Mucosa of descending colon (tissue), 3 donors: ENCODE data around the gene SCUBE1. TPM values are rescaled to one million over a fixed set of nuclear protein-coding genes. Genes with fewer than 3 reads are reported as not detected.

ENCODE experiments used
- ATAC-seq: fragments of 200-7000 bp; cut with Tn5 transposase; one replicate; pipeline ENCODE4 v1.9.1; 2020; ENCODE audit warnings: mild to moderate bottlenecking, moderate library complexity
- DNase-seq, 3 donors: peaks; one replicate each; pipeline ENCODE4 v3.0.0-alpha.2; 2020
- H3K36me3 ChIP-seq: fragments of 200-600 bp; one replicate; pipeline ENCODE4 v1.8.0; 2021; ENCODE audit warnings: low read depth, mild to moderate bottlenecking
- H3K4me1 ChIP-seq: fragments of 200-600 bp; one replicate; pipeline ENCODE4 v1.8.0; 2021; ENCODE audit warnings: low read depth, mild to moderate bottlenecking
- H3K4me3 ChIP-seq: fragments of 200-600 bp; one replicate; pipeline ENCODE4 v1.8.0; 2021; ENCODE audit warnings: mild to moderate bottlenecking
- H3K9me3 ChIP-seq: fragments of 200-600 bp; one replicate; pipeline ENCODE4 v1.8.0; 2021; ENCODE audit warnings: mild to moderate bottlenecking
- CTCF ChIP-seq: fragments of 200-600 bp; IDR thresholded peaks from one replicate; pipeline ENCODE4 v1.8.0; 2022; ENCODE audit warnings: antibody characterized with exemption, mild to moderate bottlenecking
- intact Hi-C, 2 donors: fragments of 100-400 bp; cut with DNase I in 1 of 2; cut with micrococcal nuclease in 1 of 2; formaldehyde crosslinking; loops; one replicate each; pipeline versions ENCODE4 v1.11.0 to v1.11.1; 2022; cut with DNase I, micrococcal nuclease
- total RNA-seq, 3 donors: library from RNA; stranded (reverse); fragmentation: NEBNext Ultra II Directional in 2 of 3; extraction: Animal tissue kit (Norgen Biotek cat#: 25700) in 2 of 3; gene quantifications; one replicate each; pipeline versions ENCODE4 v1.2.1 to v1.2.4, GENCODE V29; 2021 to 2023
- donor health status: DM: no; HTN: no; CAD: no; lungs with moderate emphysema.
- donor health status: DM: no; HTN: no; CAD: no.
- donor health status: DM: no; HTN: yes; CAD: no.

The SCUBE1 gene
- total RNA-seq, 3 donors from 2014 or later = 3.8 to 20.9 (median 4.7) TPM

DNA sequence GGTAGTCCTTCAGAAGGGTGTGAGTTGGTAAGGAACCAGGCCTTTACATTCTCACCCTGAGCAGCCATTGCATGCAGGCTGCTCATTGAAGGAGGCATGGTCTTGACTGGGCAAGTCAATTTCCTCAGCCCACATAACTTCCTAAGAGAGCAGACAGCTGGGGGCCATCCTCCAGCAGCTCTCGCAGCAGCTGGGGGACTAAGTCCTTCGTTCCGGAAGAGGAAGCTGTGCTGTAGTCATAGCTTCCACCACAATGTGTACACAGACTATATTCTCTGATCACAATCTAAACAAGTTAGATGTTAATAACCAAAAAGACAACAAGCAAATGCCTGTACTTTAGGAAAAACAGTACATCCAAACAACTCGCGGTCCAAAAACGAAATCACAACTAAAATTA is 38.5 kb upstream of the SCUBE1 start:
- Histone ChIP-seq H3K36me3 (no peaks in the 10 kb centered on the region), H3K9me3 (no peaks in the 10 kb centered on the region), H3K4me3 (no peak overlapping the region), H3K4me1 (no peaks in the 10 kb centered on the region)
- intact Hi-C loops = loop anchor here (10.0 kb wide), 1 partner anchor 107 kb away; no protein-coding TSS in a partner anchor
- peak in 1 of 3 donors; percentile 37 for DNase-seq
- TF ChIP-seq CTCF = no peak
- peak; percentile 66 for ATAC-seq

GRCh38 chr22:43377896-43378704 is 34.9 kb upstream of the SCUBE1 start:
- intact Hi-C loops = no loop called here
- H3K9me3 ChIP-seq = no peaks in the 10 kb centered on the region
- no peaks in the 10 kb centered on the region for H3K4me1 ChIP-seq
- no peak for TF ChIP-seq CTCF
- ATAC-seq (peak; percentile 46), DNase-seq (peak in 1 of 3 donors; percentile 47)
- no peaks in the 10 kb centered on the region for H3K36me3 ChIP-seq
- no peak overlapping the region for H3K4me3 ChIP-seq

DNA sequence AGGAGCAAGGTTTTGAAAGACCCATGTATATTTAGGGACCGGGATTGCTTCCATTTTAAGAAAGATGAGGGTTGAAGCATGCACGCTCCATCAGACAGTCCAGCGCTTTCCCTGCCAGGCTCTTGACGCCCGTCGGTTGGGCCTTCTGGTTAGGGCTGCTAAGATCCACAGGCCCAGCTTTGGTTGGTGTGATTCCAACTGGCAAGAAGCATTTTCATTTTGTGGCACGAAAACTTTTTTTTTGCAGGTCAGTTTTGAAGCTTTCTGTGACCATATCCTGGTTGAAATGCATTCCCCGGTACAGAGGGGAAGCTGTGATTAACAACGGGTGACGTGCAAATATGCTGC is 34.4 kb upstream of the SCUBE1 start:
- Histone ChIP-seq H3K4me1 (no peaks in the 10 kb centered on the region), H3K9me3 (no peaks in the 10 kb centered on the region), H3K36me3 (no peaks in the 10 kb centered on the region), H3K4me3 (no peak overlapping the region)
- DNase-seq (no peak), ATAC-seq (peak; percentile 14)
- no peak for TF ChIP-seq CTCF
- intact Hi-C loops = no loop called here

DNA sequence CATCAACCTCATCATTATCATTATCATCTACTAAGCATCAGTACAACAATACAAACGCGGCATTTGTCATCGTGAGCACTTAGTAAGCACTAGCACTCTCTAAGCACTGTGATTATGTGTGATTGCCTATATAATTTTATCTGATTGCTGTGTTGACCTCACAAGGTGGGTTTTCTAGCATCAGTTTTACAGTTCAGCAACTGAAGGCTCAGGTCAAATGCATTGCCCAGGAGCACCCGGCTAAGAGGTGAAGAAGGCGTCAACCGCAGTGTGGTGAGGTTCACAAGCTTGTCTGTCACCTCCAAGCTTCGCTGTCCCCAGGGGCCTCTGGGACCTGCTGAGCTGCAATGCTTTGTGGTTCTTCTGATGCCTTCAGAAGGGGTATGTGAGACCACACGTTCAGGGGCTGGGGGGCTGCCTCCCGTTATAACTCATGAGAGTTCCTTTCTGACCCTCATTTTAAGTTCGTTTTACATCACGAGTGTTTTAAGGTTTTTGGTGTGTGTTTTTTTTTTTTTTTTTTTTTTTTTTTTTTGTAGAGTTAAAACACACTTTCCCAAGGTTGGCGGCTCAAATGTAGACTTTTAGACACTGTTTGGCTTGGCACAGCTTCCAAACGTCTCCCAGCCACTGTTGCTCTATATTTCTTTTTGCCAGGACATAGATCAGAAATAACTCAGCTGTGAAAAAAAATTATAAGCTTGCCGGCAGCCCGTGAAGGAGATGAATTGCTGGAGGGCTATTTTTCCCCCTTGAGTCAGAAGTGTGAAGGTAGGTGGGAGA is 33.8 kb upstream of the SCUBE1 start:
- peak; percentile 62 for ATAC-seq
- DNase-seq = peak in 1 of 3 donors; percentile 45
- no peaks in the 10 kb centered on the region for H3K9me3 ChIP-seq
- TF ChIP-seq CTCF = no peak
- intact Hi-C loops = no loop called here
- no peaks in the 10 kb centered on the region for H3K36me3 ChIP-seq
- no peak overlapping the region for H3K4me3 ChIP-seq
- no peaks in the 10 kb centered on the region for H3K4me1 ChIP-seq

DNA sequence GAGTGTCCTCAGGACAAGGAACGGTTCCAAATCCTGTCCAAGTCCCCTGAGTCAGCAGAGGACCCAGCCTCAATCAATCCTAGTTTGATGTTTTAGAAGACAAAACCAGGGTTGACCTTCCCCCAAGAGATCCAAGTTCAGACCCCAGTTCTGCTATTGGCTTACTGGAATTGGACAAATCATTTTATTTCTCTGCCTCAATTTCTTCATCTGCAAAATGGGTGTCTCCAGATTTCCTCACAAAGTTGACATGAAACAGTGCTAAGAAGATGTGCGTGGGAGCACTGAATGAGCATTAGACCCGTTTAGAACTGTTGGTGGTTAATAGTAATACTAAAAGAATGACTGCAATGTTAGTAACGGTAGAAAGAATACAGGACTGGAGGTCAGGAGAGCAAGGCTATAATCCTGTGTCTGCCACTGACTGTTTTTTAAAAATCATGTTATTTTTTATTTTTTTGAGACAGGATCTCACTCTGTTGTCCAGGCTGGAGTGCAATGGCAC is 32.8 kb upstream of the SCUBE1 start:
- no peak for TF ChIP-seq CTCF
- DNase-seq (no peak), ATAC-seq (no peak)
- intact Hi-C loops = no loop called here
- H3K4me1 ChIP-seq = no peaks in the 10 kb centered on the region
- no peak overlapping the region for H3K4me3 ChIP-seq
- H3K9me3 ChIP-seq = no peaks in the 10 kb centered on the region
- no peaks in the 10 kb centered on the region for H3K36me3 ChIP-seq
